ENCODE measurements around the gene SLC23A2.

Gene SLC23A2

DNA sequence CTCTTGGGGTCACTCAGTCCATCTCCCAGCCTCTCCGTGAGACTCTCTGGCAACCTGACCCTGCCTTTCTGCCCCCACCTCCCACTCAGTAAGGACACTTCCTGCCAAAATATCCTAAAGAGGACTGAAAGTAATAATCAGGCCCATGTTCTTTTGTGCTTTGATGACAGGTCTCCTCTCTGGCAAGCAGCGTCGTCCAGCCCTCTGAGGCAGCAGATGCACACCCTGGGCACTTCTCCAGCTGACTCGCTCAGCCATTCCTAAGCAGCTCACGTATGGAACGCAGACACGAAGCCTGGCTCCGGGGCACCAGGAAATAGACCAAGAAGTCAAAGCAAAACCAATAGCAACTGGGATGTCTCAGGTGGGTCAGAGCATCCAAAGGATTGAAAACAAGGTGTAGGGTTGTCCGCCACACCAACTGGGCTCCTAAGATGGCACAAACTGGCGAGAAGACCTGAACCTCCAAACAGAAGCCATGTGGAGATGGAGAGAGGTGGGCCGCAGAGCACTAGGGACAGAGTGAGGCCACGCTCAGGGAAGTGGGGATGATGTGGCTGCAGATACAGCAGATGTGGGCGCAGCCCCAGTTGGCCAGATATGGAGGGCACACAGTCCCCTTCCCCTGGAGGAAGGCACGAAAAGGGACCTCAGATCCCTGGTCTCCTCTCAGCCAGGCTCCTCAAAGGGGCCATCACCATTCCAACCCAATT, 180.3 kb downstream of the SLC23A2 start:
- H3K9ac ChIP-seq (ENCODE audit: insufficient read length): no peak overlapping the region
- no peak overlapping the region for H3K27ac ChIP-seq
- no peak overlapping the region for H3K4me3 ChIP-seq
- no peaks in the 10 kb centered on the region for H3K9me3 ChIP-seq (ENCODE audit: low read depth, low read length)
- no peak for DNase-seq (ENCODE audit: low read depth, low spot score)
- TF ChIP-seq EZH2 (IDR thresholded peaks at IDR 0.05): no peak
- no peak for TF ChIP-seq FOXP2 (optimal IDR thresholded peaks at IDR 0.05; ENCODE audit: control extremely low read depth, extremely low read length, insufficient read depth)
- TF ChIP-seq POLR2AphosphoS5 (IDR thresholded peaks at IDR 0.05; ENCODE audit: borderline replicate concordance, low read depth, low read length): no peak
- no peaks in the 10 kb centered on the region for H3K36me3 ChIP-seq (ENCODE audit: insufficient read depth, low read length)

DNA sequence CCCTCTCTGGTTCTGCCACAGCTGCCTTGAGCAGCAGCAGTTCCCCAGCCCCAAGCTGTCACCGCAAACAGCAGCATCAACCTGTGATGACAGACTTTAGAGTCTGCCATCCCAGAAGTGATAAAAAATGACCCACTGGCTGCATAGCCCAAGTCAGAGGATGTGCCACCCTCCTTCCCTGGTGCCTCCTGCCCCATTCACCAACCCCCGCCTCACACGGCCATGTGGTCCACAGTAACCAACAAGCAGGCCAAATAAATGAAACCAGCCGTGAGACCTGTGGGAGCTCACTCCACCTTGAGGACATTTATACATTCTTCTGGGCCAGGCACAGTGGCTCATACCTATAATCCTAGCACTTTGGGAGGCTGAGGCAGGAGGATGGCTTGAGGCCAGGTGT, 181.4 kb downstream of the SLC23A2 start:
- H3K36me3 ChIP-seq (ENCODE audit: insufficient read depth, low read length): no peaks in the 10 kb centered on the region
- H3K9me3 ChIP-seq (ENCODE audit: low read depth, low read length): no peaks in the 10 kb centered on the region
- TF ChIP-seq FOXP2 (optimal IDR thresholded peaks at IDR 0.05; ENCODE audit: control extremely low read depth, extremely low read length, insufficient read depth): no peak
- no peak for TF ChIP-seq EZH2 (IDR thresholded peaks at IDR 0.05)
- no peak for TF ChIP-seq POLR2AphosphoS5 (IDR thresholded peaks at IDR 0.05; ENCODE audit: borderline replicate concordance, low read depth, low read length)
- no peak overlapping the region for H3K9ac ChIP-seq (ENCODE audit: insufficient read length)
- DNase-seq (ENCODE audit: low read depth, low spot score): no peak
- no peak overlapping the region for H3K27ac ChIP-seq
- H3K4me3 ChIP-seq: no peak overlapping the region

DNA sequence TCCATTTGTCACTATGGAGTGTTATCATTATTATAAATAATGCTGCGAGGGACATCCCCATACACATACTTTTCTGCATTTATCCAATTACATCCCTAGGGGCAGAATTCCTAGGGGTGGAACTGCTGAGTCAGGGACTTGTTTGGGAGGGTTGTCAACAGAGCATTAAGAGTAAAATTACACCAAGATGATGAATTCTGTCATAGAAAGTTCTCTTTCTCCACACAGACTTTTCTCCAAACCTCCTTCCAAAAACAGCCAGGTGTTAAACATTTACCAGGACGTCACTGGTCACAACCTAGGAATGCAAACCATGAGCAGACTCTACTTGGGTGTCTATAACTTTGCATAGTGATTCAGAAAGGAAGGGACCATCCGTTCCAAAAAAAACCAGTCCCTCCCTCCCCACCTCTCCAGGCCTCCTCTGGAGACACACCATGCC, 184.1 kb downstream of the SLC23A2 start:
- Histone ChIP-seq H3K9me3 (ENCODE audit: low read depth, low read length) (no peaks in the 10 kb centered on the region), H3K4me3 (no peak overlapping the region), H3K36me3 (ENCODE audit: insufficient read depth, low read length) (no peaks in the 10 kb centered on the region), H3K9ac (ENCODE audit: insufficient read length) (no peak overlapping the region), H3K27ac (no peak overlapping the region)
- TF ChIP-seq POLR2AphosphoS5 (IDR thresholded peaks at IDR 0.05; ENCODE audit: borderline replicate concordance, low read depth, low read length) (no peak), EZH2 (IDR thresholded peaks at IDR 0.05) (no peak), FOXP2 (optimal IDR thresholded peaks at IDR 0.05; ENCODE audit: control extremely low read depth, extremely low read length, insufficient read depth) (no peak)
- no peak for DNase-seq (ENCODE audit: low read depth, low spot score)

DNA sequence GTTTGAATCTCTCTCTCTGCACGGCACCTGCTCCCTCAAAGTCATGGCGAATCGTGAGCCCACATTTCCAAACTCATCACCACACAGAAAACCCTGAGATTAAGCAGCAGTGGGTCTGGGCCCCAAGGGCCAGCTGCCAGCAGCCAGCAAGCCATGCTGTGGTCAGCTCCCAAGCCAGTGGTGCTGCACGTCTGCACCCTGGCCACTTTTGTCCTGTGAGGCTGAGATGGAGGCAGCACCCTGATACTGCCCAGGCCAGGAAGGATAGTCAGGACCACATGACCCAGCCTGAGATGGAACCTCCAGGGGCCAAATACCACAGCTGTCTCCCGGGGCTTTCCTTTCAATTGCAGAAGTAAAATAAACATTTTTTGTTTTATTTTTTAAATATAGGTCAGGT, 185.7 kb downstream of the SLC23A2 start:
- TF ChIP-seq FOXP2 (optimal IDR thresholded peaks at IDR 0.05; ENCODE audit: control extremely low read depth, extremely low read length, insufficient read depth): no peak
- no peak for TF ChIP-seq EZH2 (IDR thresholded peaks at IDR 0.05)
- TF ChIP-seq POLR2AphosphoS5 (IDR thresholded peaks at IDR 0.05; ENCODE audit: borderline replicate concordance, low read depth, low read length): no peak
- Histone ChIP-seq H3K4me3 (no peak overlapping the region), H3K27ac (no peak overlapping the region), H3K36me3 (ENCODE audit: insufficient read depth, low read length) (no peaks in the 10 kb centered on the region), H3K9ac (ENCODE audit: insufficient read length) (no peak overlapping the region), H3K9me3 (ENCODE audit: low read depth, low read length) (no peaks in the 10 kb centered on the region)
- DNase-seq (ENCODE audit: low read depth, low spot score): no peak

DNA sequence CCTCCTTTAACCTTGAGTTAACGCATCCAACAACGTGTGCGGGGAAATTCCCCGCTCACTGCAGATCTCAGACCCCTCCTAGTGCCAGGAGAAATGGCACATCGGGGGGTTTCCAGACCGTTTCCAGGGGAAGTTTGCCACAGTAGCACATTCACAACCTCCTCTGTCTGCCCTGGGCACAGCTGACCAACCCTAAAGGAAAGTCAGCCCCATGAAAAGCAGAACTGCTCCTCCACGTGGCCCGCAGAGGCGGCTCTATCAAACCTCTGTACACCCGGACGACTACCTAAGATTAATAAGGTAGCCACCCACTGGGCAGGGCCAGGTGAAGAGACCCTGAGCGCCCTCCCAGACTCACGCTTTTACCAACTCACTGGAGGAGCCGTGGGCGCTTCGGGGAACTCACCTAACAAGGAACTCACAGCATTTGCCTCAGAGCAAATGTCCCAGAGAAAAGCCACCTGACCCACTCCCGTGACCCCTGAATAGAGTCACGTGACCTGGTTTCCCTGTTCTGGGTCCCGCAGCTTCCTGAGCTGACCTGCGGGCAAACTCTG, 186.5 kb downstream of the SLC23A2 start:
- no peak overlapping the region for H3K27ac ChIP-seq
- no peak overlapping the region for H3K9ac ChIP-seq (ENCODE audit: insufficient read length)
- H3K4me3 ChIP-seq: no peak overlapping the region
- no peak for DNase-seq (ENCODE audit: low read depth, low spot score)
- H3K9me3 ChIP-seq (ENCODE audit: low read depth, low read length): no peaks in the 10 kb centered on the region
- TF ChIP-seq POLR2AphosphoS5 (IDR thresholded peaks at IDR 0.05; ENCODE audit: borderline replicate concordance, low read depth, low read length) (no peak), EZH2 (IDR thresholded peaks at IDR 0.05) (no peak), FOXP2 (optimal IDR thresholded peaks at IDR 0.05; ENCODE audit: control extremely low read depth, extremely low read length, insufficient read depth) (no peak)
- H3K36me3 ChIP-seq (ENCODE audit: insufficient read depth, low read length): no peaks in the 10 kb centered on the region

GRCh38 chr20:4813863-4814695, 187.2 kb downstream of the SLC23A2 start:
- Histone ChIP-seq H3K27ac (no peak overlapping the region), H3K4me3 (no peak overlapping the region)

GRCh38 chr20:4813076-4813862, 188.0 kb downstream of the SLC23A2 start:
- Histone ChIP-seq H3K4me3 (no peak overlapping the region), H3K36me3 (ENCODE audit: insufficient read depth, low read length) (no peaks in the 10 kb centered on the region), H3K27ac (no peak overlapping the region), H3K9me3 (ENCODE audit: low read depth, low read length) (no peaks in the 10 kb centered on the region), H3K9ac (ENCODE audit: insufficient read length) (no peak overlapping the region)
- DNase-seq (ENCODE audit: low read depth, low spot score): no peak
- no peak for TF ChIP-seq EZH2 (IDR thresholded peaks at IDR 0.05)
- TF ChIP-seq FOXP2 (optimal IDR thresholded peaks at IDR 0.05; ENCODE audit: control extremely low read depth, extremely low read length, insufficient read depth): no peak
- no peak for TF ChIP-seq POLR2AphosphoS5 (IDR thresholded peaks at IDR 0.05; ENCODE audit: borderline replicate concordance, low read depth, low read length)

More at GRCh38 chr20:4813863-4814695, 187.2 kb downstream of the SLC23A2 start:
- Histone ChIP-seq H3K9ac (ENCODE audit: insufficient read length) (no peak overlapping the region), H3K9me3 (ENCODE audit: low read depth, low read length) (no peaks in the 10 kb centered on the region), H3K36me3 (ENCODE audit: insufficient read depth, low read length) (no peaks in the 10 kb centered on the region)
- no peak for DNase-seq (ENCODE audit: low read depth, low spot score)
- no peak for TF ChIP-seq POLR2AphosphoS5 (IDR thresholded peaks at IDR 0.05; ENCODE audit: borderline replicate concordance, low read depth, low read length)

- H3K9ac ChIP-seq (ENCODE audit: insufficient read length): no peak overlapping the region
- no peaks in the 10 kb centered on the region for H3K36me3 ChIP-seq (ENCODE audit: insufficient read depth, low read length)
- H3K9me3 ChIP-seq (ENCODE audit: low read depth, low read length): no peaks in the 10 kb centered on the region
- no peak for TF ChIP-seq EZH2 (IDR thresholded peaks at IDR 0.05)
- TF ChIP-seq POLR2AphosphoS5 (IDR thresholded peaks at IDR 0.05; ENCODE audit: borderline replicate concordance, low read depth, low read length): no peak
- no peak for TF ChIP-seq FOXP2 (optimal IDR thresholded peaks at IDR 0.05; ENCODE audit: control extremely low read depth, extremely low read length, insufficient read depth)
- H3K4me3 ChIP-seq: no peak overlapping the region
- H3K27ac ChIP-seq: no peak overlapping the region
- DNase-seq (ENCODE audit: low read depth, low spot score): no peak
These were observed 188.7 kb downstream of the SLC23A2 start for GRCh38 chr20:4812641-4813075.

All from SK-N-MC (cell line).